Measurements from ENCODE around the gene FAM13A.

- TF ChIP-seq EZH2phosphoT487 (IDR thresholded peaks at IDR 0.05; ENCODE audit: insufficient read depth, low read depth) (no peak), EZH2 (IDR thresholded peaks at IDR 0.05; ENCODE audit: insufficient read depth, poor library complexity, severe bottlenecking) (no peak)
These were observed 198.2 kb downstream of the FAM13A start for GRCh38 chr4:88858752-88859151.
